Mammary epithelial cell (primary cell): Measurements from ENCODE around the gene ADCY2.

Source experiments
- EZH2 ChIP-seq: IDR thresholded peaks from 2 replicates; pipeline ENCODE4 v1.6.1; 2012; ENCODE audit warnings: low read length, inconsistent platforms, borderline replicate concordance
- TF ChIP-seq, protein P1 (sequence below), 2 donors: IDR thresholded peaks in 1 of 2; conservative IDR thresholded peaks in 1 of 2; 2 replicates each; pipeline ENCODE4 v1.5.1; 2011 to 2012; ENCODE audit warnings: inconsistent platforms in 2 of 2, low read length in 2 of 2, mild to moderate bottlenecking in 2 of 2, control low read depth in 1 of 2, low read depth in 1 of 2; ENCODE audit not compliant: insufficient read depth in 1 of 2; ENCODE audit errors: extremely low read depth in 1 of 2

DNA sequence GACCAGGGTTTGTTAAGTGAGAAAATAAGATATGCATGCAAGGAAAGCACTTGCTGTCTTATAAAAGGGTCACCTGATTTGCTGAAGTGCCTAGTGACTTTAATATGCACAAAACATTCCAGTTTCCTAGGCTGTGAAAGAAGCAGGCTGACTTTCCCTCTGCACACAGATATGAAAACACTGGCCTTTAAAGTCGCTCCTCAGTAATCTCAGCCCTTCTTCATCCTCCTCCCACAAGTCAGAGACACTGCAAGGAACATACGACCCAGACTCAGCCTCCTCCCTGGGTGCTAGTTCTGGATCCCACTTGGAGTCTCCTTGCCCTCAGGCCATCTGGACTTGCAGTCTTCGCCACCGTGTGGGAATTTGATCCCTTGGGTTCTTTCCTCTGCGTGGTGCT is 288.9 kb downstream of the ADCY2 start:
- TF ChIP-seq, protein P1, sequence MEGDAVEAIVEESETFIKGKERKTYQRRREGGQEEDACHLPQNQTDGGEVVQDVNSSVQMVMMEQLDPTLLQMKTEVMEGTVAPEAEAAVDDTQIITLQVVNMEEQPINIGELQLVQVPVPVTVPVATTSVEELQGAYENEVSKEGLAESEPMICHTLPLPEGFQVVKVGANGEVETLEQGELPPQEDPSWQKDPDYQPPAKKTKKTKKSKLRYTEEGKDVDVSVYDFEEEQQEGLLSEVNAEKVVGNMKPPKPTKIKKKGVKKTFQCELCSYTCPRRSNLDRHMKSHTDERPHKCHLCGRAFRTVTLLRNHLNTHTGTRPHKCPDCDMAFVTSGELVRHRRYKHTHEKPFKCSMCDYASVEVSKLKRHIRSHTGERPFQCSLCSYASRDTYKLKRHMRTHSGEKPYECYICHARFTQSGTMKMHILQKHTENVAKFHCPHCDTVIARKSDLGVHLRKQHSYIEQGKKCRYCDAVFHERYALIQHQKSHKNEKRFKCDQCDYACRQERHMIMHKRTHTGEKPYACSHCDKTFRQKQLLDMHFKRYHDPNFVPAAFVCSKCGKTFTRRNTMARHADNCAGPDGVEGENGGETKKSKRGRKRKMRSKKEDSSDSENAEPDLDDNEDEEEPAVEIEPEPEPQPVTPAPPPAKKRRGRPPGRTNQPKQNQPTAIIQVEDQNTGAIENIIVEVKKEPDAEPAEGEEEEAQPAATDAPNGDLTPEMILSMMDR (conservative IDR thresholded peaks at IDR 0.05 in 1 of 2, IDR thresholded peaks at IDR 0.05 in 1 of 2; ENCODE audit: extremely low read depth in 1 of 2, insufficient read depth in 1 of 2, low read depth in 1 of 2, low read length in 2 of 2) = no peak
- TF ChIP-seq EZH2 = no peak
